DOHH2 (cell line): ENCODE results near the gene PNPO.

Experiments used
- H3F3A ChIP-seq: fragments of 200-600 bp; sonication (generic), shearing (Covaris generic); 2 replicates; pipeline ENCODE4 v1.6.0; 2016; ENCODE audit warnings: antibody characterized with exemption, mild to moderate bottlenecking; ENCODE audit not compliant: control insufficient read depth, insufficient read depth
- H3K27ac ChIP-seq: fragments of 200-600 bp; sonication (generic); 2 replicates; pipeline ENCODE4 v1.5.1; 2014; ENCODE audit warnings: low read depth, mild to moderate bottlenecking, low read length, moderate library complexity
- H3K27me3 ChIP-seq: fragments of 200-600 bp; sonication (generic); 2 replicates; pipeline ENCODE4 v1.6.1; 2014; ENCODE audit warnings: mild to moderate bottlenecking, low read length, mixed read lengths; ENCODE audit not compliant: control insufficient read depth
- H3K36me3 ChIP-seq: fragments of 200-600 bp; sonication (generic); 2 replicates; pipeline ENCODE4 v1.6.1; 2014; ENCODE audit warnings: mild to moderate bottlenecking, low read length, moderate library complexity, mixed read lengths; ENCODE audit not compliant: control insufficient read depth
- H3K4me1 ChIP-seq: fragments of 200-600 bp; sonication (generic); 2 replicates; pipeline ENCODE4 v1.6.1; 2014; ENCODE audit warnings: mild to moderate bottlenecking, low read length, mixed read lengths; ENCODE audit not compliant: control insufficient read depth
- H3K4me2 ChIP-seq: fragments of 200-600 bp; sonication (generic); 2 replicates; pipeline ENCODE4 v1.6.0; 2014; ENCODE audit warnings: mild to moderate bottlenecking, low read length, moderate library complexity
- H3K4me3 ChIP-seq: fragments of 200-600 bp; sonication (generic); 2 replicates; pipeline ENCODE4 v1.5.1; 2014; ENCODE audit warnings: mild to moderate bottlenecking, low read length, mixed read lengths
- H3K79me2 ChIP-seq: fragments of 200-600 bp; sonication (generic); 2 replicates; pipeline ENCODE4 v1.6.1; 2014; ENCODE audit warnings: mild to moderate bottlenecking, low read length, mixed read lengths; ENCODE audit not compliant: control insufficient read depth
- H3K9me2 ChIP-seq: fragments of 200-600 bp; sonication (generic); replicated peaks from 2 replicates; pipeline ENCODE4 v1.6.1; 2014; ENCODE audit warnings: mild to moderate bottlenecking, low read length, mixed read lengths; ENCODE audit not compliant: control insufficient read depth
- H3K9me3 ChIP-seq: fragments of 200-600 bp; sonication (generic); 2 replicates; pipeline ENCODE4 v1.6.1; 2014; ENCODE audit warnings: antibody characterized with exemption, low read length, mixed read lengths; ENCODE audit not compliant: control insufficient read depth, insufficient read depth
- H4K20me1 ChIP-seq: fragments of 200-600 bp; sonication (generic); 2 replicates; pipeline ENCODE4 v1.6.0; 2014; ENCODE audit warnings: low read depth, mild to moderate bottlenecking, antibody characterized with exemption, low read length, moderate library complexity; ENCODE audit not compliant: control insufficient read depth, insufficient read depth
- CTCF ChIP-seq: fragments of 200-600 bp; sonication (generic); IDR thresholded peaks from one replicate; pipeline ENCODE4 v1.5.1; 2014; ENCODE audit warnings: antibody characterized with exemption, mild to moderate bottlenecking, low read depth, low read length; ENCODE audit not compliant: poor library complexity, severe bottlenecking
- EZH2phosphoT487 ChIP-seq: fragments of 200-600 bp; sonication (generic); IDR thresholded peaks from 2 replicates; pipeline ENCODE4 v1.6.1; 2017; ENCODE audit warnings: borderline replicate concordance, mild to moderate bottlenecking, antibody characterized with exemption, low read length, moderate library complexity, mixed read lengths

PNPO gene

GRCh38 chr17:47998044-47998443 is 56.7 kb downstream of the PNPO start:
- Histone ChIP-seq H3K9me3 (no peaks in the 10 kb centered on the region), H3K36me3 (no peaks in the 10 kb centered on the region), H4K20me1 (no peaks in the 10 kb centered on the region), H3K4me3 (no peak overlapping the region), H3K9me2 (no peaks in the 10 kb centered on the region), H3K27ac (no peak overlapping the region), H3K27me3 (peaks cover 23% of the 10 kb centered on the region), H3K4me1 (peaks cover 9% of the 10 kb centered on the region), H3K79me2 (no peaks in the 10 kb centered on the region), H3K4me2 (no peak overlapping the region), H3F3A (no peaks in the 10 kb centered on the region)
- TF ChIP-seq CTCF (no peak), EZH2phosphoT487 (no peak)
